CD14-positive monocyte (primary cell): ENCODE measurements around the gene SNRNP200. TPM values are rescaled to one million over a fixed set of nuclear protein-coding genes. Genes with fewer than 3 reads are reported as not detected.
"Not testable (repeated sequence)": the region's sequence is repeated elsewhere in the genome, so short reads cannot be mapped to it uniquely, and the experiment has no call there.

Experiments
- DNase-seq, 3 donors: peaks; one replicate each; pipeline ENCODE4 v3.0.0-alpha.2; 2011 to 2022
- H2AFZ ChIP-seq: 2 replicates; pipeline ENCODE4 v1.6.0; 2012; ENCODE audit warnings: mild to moderate bottlenecking, low read depth, low read length, inconsistent platforms; ENCODE audit not compliant: insufficient read depth, poor library complexity, severe bottlenecking
- H3K27ac ChIP-seq, 2 donors: 1 replicate in 1 of 2; 2 replicates in 1 of 2; pipeline ENCODE4 v1.5.1; 2012 to 2013; ENCODE audit warnings: low read length in 2 of 2, control low read depth in 1 of 2, inconsistent platforms in 1 of 2, low read depth in 1 of 2, mild to moderate bottlenecking in 1 of 2
- H3K27me3 ChIP-seq, 2 donors: one replicate each; pipeline versions ENCODE4 v1.6.0 to v1.6.1; 2011 to 2013; ENCODE audit warnings: low read length in 2 of 2; ENCODE audit not compliant: control insufficient read depth in 2 of 2, insufficient read depth in 2 of 2
- H3K36me3 ChIP-seq, 2 donors: replicated peaks in 1 of 2; 1 replicate in 1 of 2; 2 replicates in 1 of 2; pipeline versions ENCODE4 v1.5.1 to v1.6.1; 2012 to 2013; ENCODE audit warnings: low read length in 2 of 2, control low read depth in 1 of 2, inconsistent platforms in 1 of 2, mild to moderate bottlenecking in 1 of 2; ENCODE audit not compliant: insufficient read depth in 2 of 2, control insufficient read depth in 1 of 2
- H3K4me1 ChIP-seq, 2 donors: 1 replicate in 1 of 2; 2 replicates in 1 of 2; pipeline versions ENCODE4 v1.5.1 to v1.6.1; 2012 to 2013; ENCODE audit warnings: low read length in 2 of 2, control low read depth in 1 of 2, inconsistent platforms in 1 of 2, mild to moderate bottlenecking in 1 of 2, moderate library complexity in 1 of 2; ENCODE audit not compliant: insufficient read depth in 2 of 2, control insufficient read depth in 1 of 2
- H3K4me2 ChIP-seq: replicated peaks from 2 replicates; pipeline ENCODE3; 2012; ENCODE audit warnings: low read length, moderate library complexity, mild to moderate bottlenecking; ENCODE audit not compliant: poor library complexity, severe bottlenecking; ENCODE audit errors: extremely low read depth
- H3K4me3 ChIP-seq, 3 experiments: fragments of 200-600 bp in 1 of 3; sonication (generic) in 1 of 3; replicated peaks in 1 of 3; 1 replicate in 2 of 3; 2 replicates in 1 of 3; pipeline ENCODE4 v1.5.1; 2011 to 2013; ENCODE audit warnings: low read length in 3 of 3, mild to moderate bottlenecking in 3 of 3, control low read depth in 2 of 3, low read depth in 2 of 3, inconsistent platforms in 1 of 3, moderate library complexity in 1 of 3
- H3K79me2 ChIP-seq: 2 replicates; pipeline ENCODE4 v1.6.0; 2012; ENCODE audit warnings: mild to moderate bottlenecking, control low read depth, inconsistent platforms, low read length, moderate library complexity; ENCODE audit not compliant: insufficient read depth
- H3K9ac ChIP-seq: 2 replicates; pipeline ENCODE4 v1.6.0; 2017; ENCODE audit warnings: low read length, mild to moderate bottlenecking; ENCODE audit not compliant: insufficient read depth, poor library complexity, severe bottlenecking
- H3K9me3 ChIP-seq, 2 donors: replicated peaks in 1 of 2; 1 replicate in 1 of 2; 2 replicates in 1 of 2; pipeline versions ENCODE4 v1.5.1 to v1.6.1; 2012 to 2013; ENCODE audit warnings: low read length in 2 of 2, control low read depth in 1 of 2; ENCODE audit not compliant: control insufficient read depth in 1 of 2, insufficient read depth in 1 of 2
- H4K20me1 ChIP-seq: 2 replicates; pipeline ENCODE4 v1.6.0; 2012; ENCODE audit warnings: mild to moderate bottlenecking, low read length, control low read depth, moderate library complexity; ENCODE audit not compliant: insufficient read depth
- H3K27ac Mint-ChIP-seq, 7 donors: one replicate each; pipeline ENCODE4 v1.8.0; 2020; ENCODE audit warnings: mild to moderate bottlenecking in 7 of 7, mixed read lengths in 7 of 7, moderate library complexity in 6 of 7, inconsistent platforms in 2 of 7
- H3K27me3 Mint-ChIP-seq, 3 donors: one replicate each; pipeline ENCODE4 v1.8.0; 2021 to 2022; ENCODE audit warnings: low read depth in 3 of 3, mild to moderate bottlenecking in 3 of 3, mixed read lengths in 3 of 3, moderate library complexity in 3 of 3, inconsistent platforms in 1 of 3
- H3K36me3 Mint-ChIP-seq, 2 donors: one replicate each; pipeline ENCODE4 v1.8.0; 2020; ENCODE audit warnings: mixed read lengths in 2 of 2, inconsistent platforms in 1 of 2, mild to moderate bottlenecking in 1 of 2
- H3K4me1 Mint-ChIP-seq: one replicate; pipeline ENCODE4 v1.8.0; 2020; ENCODE audit warnings: mild to moderate bottlenecking, mixed read lengths
- H3K4me3 Mint-ChIP-seq, 2 donors: one replicate each; pipeline ENCODE4 v1.8.0; 2020; ENCODE audit warnings: mild to moderate bottlenecking in 2 of 2, mixed read lengths in 2 of 2, moderate library complexity in 1 of 2
- H3K9me3 Mint-ChIP-seq, 7 donors: one replicate each; pipeline ENCODE4 v1.8.0; 2020 to 2022; ENCODE audit warnings: mixed read lengths in 7 of 7, mild to moderate bottlenecking in 6 of 7, moderate library complexity in 6 of 7, inconsistent platforms in 2 of 7
- WGBS: methylation state at CpG from one replicate; pipeline ENCODE4 v1.1.5; 2013; ENCODE audit warnings: missing lambda C conversion rate; ENCODE audit not compliant: insufficient coverage; 5-methylcytosine and 5-hydroxymethylcytosine counted together
- intact Hi-C, 2 donors: fragments of 100-400 bp; cut with micrococcal nuclease; formaldehyde crosslinking; loops; one replicate each; pipeline versions ENCODE4 v1.15.0 to v1.15.1; 2023
- polyA plus RNA-seq, 3 donors: library from polyadenylated mRNA; depleted of rRNA in 1 of 3; unstranded in 2 of 3; stranded (reverse) in 1 of 3; fragments of 300-500 nt in 2 of 3; fragments of >200 nt in 1 of 3; fragmentation: Illumina TruSeq in 2 of 3; gene quantifications; 1 replicate in 2 of 3; 2 replicates in 1 of 3; pipeline ENCODE4 v1.2.3, GENCODE V29; 2012 to 2021
- TF ChIP-seq, protein P1 (sequence below): fragments of 200-600 bp; IDR thresholded peaks from one replicate; pipeline ENCODE4 v1.8.0; 2022; ENCODE audit warnings: antibody characterized with exemption, mild to moderate bottlenecking

SNRNP200 gene
- polyA plus RNA-seq, 3 donors = 27.2 to 122 (median 36.1) TPM

DNA sequence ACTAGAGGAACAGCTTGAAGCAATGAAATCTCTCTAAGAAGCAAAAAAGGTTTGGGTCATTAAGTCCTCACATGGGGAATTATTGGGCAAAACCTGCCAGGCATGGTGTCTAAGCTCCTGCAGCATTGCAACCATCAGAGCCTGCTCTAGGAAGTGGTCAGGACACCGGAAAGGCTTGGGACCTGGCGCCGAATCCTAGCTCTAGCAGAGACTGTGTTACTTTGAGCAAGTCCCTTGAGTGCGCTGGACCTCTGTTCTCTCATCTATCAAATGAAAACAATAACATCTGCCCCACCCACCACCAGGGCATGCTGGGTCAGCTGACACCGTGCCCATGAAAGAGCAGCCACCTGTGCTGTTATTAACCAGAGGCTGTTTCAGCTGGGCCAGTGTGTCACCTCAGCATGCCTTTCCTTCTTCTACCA, 45.8 kb downstream of the SNRNP200 start:
- H3K9me3 Mint-ChIP-seq = no peaks in the 10 kb centered on the region
- DNase-seq = peak in 1 of 3 donors; percentile 19

DNA sequence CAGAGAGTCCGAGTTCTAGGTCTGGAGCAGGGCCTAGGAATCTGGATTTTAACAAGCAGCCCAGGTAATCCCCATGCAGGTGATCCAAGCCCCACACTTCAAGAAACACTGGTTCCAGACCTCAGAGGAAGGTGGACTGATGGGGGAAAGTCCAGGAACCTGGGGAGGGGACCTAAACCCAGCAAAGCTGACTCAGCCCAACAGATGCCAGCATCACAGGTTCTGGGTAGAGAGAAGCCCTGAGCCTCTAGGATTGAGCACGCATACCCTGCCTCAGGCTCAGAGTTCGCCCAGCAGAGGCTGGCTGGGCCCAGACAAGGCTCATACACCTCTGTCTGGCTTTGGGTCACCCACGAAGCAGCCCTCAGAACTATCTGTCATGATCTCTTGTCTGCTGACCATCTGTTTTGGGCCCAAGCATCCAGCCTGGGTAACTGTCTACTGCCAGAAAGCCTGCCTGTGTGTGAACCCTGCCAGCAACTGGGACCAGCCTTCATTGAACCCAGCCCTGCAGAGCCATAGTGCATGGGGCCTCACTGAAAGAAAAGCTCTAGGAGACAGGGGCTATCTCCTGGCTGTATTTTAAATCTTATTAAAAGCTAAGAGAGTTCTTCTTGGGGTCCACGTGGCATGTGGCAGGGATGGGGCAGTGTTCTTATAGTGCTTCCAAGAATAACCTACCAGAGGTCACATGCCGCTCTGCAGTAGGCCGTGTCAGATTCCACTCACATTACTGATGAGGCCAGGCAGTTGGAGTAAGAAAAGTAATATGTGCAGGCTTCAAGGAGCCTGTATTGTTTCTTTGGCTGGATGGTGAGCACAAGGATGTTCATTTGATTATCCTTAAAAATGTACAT, 47.0 kb downstream of the SNRNP200 start:
- H3K27ac ChIP-seq = peak overlapping the region; percentile 94 to 99
- peaks cover 27 to 65% of the 10 kb centered on the region in 2 donors for H3K36me3 ChIP-seq
- Mint-ChIP-seq H3K9me3 (no peaks in the 10 kb centered on the region), H3K4me1 (peaks cover 90% of the 10 kb centered on the region), H3K36me3 (peaks cover 76 to 89% of the 10 kb centered on the region in 2 donors), H3K27me3 (peaks cover 0 to 5% (median 0%) of the 10 kb centered on the region in 3 donors), H3K27ac (peak overlapping the region; percentile 97 to 100 (median 98)), H3K4me3 (peak overlapping the region; percentile 50 to 85)
- 69% methylated on average over 4 of the region's 7 CpGs for WGBS
- H3K4me2 ChIP-seq = peak overlapping the region; percentile 64
- peak overlapping the region; percentile 67 for H3K9ac ChIP-seq
- no peaks in the 10 kb centered on the region for H3K27me3 ChIP-seq
- peak overlapping the region in 1 of 3 experiments; percentile 67 for H3K4me3 ChIP-seq
- H3K9me3 ChIP-seq = no peaks in the 10 kb centered on the region
- peaks cover 84 to 91% of the 10 kb centered on the region in 2 donors for H3K4me1 ChIP-seq
- H4K20me1 ChIP-seq = peaks cover 3% of the 10 kb centered on the region
- no peak overlapping the region for H2AFZ ChIP-seq
- peak; percentile 49 to 81 (median 56) for DNase-seq
- H3K79me2 ChIP-seq = peaks cover 89% of the 10 kb centered on the region
- intact Hi-C loops = loop anchor here (2.0 kb wide), 2 partner anchors 14 to 16 kb away; no protein-coding TSS in a partner anchor
- TF ChIP-seq, protein P1, sequence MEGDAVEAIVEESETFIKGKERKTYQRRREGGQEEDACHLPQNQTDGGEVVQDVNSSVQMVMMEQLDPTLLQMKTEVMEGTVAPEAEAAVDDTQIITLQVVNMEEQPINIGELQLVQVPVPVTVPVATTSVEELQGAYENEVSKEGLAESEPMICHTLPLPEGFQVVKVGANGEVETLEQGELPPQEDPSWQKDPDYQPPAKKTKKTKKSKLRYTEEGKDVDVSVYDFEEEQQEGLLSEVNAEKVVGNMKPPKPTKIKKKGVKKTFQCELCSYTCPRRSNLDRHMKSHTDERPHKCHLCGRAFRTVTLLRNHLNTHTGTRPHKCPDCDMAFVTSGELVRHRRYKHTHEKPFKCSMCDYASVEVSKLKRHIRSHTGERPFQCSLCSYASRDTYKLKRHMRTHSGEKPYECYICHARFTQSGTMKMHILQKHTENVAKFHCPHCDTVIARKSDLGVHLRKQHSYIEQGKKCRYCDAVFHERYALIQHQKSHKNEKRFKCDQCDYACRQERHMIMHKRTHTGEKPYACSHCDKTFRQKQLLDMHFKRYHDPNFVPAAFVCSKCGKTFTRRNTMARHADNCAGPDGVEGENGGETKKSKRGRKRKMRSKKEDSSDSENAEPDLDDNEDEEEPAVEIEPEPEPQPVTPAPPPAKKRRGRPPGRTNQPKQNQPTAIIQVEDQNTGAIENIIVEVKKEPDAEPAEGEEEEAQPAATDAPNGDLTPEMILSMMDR = no peak

More for the DNA sequence above, 45.8 kb downstream of the SNRNP200 start:
- H3K9me3 ChIP-seq = no peaks in the 10 kb centered on the region
- H3K27me3 Mint-ChIP-seq = peaks cover 0 to 5% (median 0%) of the 10 kb centered on the region in 3 donors
- H3K9ac ChIP-seq = peak overlapping the region; percentile 67
- H3K4me1 ChIP-seq = peaks cover 91 to 100% of the 10 kb centered on the region in 2 donors
- peaks cover 89% of the 10 kb centered on the region for H3K79me2 ChIP-seq
- H3K36me3 ChIP-seq = peaks cover 23 to 64% of the 10 kb centered on the region in 2 donors
- H4K20me1 ChIP-seq = peaks cover 12% of the 10 kb centered on the region
- H3K27ac Mint-ChIP-seq = peak overlapping the region; percentile 97 to 100 (median 98)
- no peaks in the 10 kb centered on the region for H3K27me3 ChIP-seq
- peaks cover 97% of the 10 kb centered on the region for H3K4me1 Mint-ChIP-seq
- 77% methylated on average over 5 of the region's 5 CpGs for WGBS
- TF ChIP-seq, protein P1 = no peak
- peak overlapping the region; percentile 31 to 84 for H3K4me3 Mint-ChIP-seq
- peak overlapping the region; percentile 94 to 99 for H3K27ac ChIP-seq
- peak overlapping the region; percentile 64 for H3K4me2 ChIP-seq
- H2AFZ ChIP-seq = no peak overlapping the region
- peaks cover 76 to 89% of the 10 kb centered on the region in 2 donors for H3K36me3 Mint-ChIP-seq
- intact Hi-C loops = loop anchor here (2.0 kb wide), 2 partner anchors 15 to 17 kb away; no protein-coding TSS in a partner anchor
- H3K4me3 ChIP-seq = peak overlapping the region in 1 of 3 experiments; percentile 67

DNA sequence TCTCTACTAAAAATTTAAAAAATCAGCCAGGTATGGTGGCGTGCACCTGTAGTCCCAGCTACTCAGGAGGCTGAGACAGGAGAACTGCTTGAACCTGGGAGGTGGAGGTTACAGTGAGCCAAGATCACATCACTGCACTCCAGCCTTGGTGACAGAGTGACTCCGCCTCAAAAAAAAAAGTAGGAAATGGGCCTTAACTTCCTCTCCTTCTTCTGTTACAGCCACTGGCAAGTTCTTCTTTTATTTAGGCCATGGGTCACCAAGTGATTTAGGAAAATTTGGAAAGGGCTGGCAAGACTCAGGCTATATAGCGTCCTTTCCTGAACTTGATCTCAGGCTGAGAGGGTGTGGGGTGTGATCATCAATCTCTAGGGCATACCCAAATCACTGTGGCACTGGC, 47.6 kb downstream of the SNRNP200 start:
- H3K79me2 ChIP-seq = peaks cover 89% of the 10 kb centered on the region
- not testable (repeated sequence) for H3K9me3 Mint-ChIP-seq, H2AFZ ChIP-seq, H3K27me3 ChIP-seq, H4K20me1 ChIP-seq, H3K27me3 Mint-ChIP-seq, H3K9me3 ChIP-seq
- peaks cover 88% of the 10 kb centered on the region for H3K4me1 Mint-ChIP-seq
- peak; percentile 74 to 83 (median 82) for DNase-seq
- H3K4me1 ChIP-seq = peaks cover 84 to 85% of the 10 kb centered on the region in 2 donors
- H3K4me2 ChIP-seq = peak overlapping the region; percentile 64
- peaks cover 33 to 65% of the 10 kb centered on the region in 2 donors for H3K36me3 ChIP-seq
- H3K4me3 ChIP-seq = peak overlapping the region in 1 of 3 experiments; percentile 67
- intact Hi-C loops = loop anchor here (2.0 kb wide), 2 partner anchors 13 to 15 kb away; no protein-coding TSS in a partner anchor
- WGBS = 0% methylated on average over 1 of the region's 3 CpGs
- H3K27ac Mint-ChIP-seq = peak overlapping the region; percentile 97 to 100 (median 98)
- H3K36me3 Mint-ChIP-seq = peaks cover 77 to 89% of the 10 kb centered on the region in 2 donors
- peak overlapping the region; percentile 50 to 85 for H3K4me3 Mint-ChIP-seq
- H3K27ac ChIP-seq = peak overlapping the region; percentile 94 to 99
- H3K9ac ChIP-seq = peak overlapping the region; percentile 67
